ENCODE data around the gene CFAP58. TPM values are rescaled to one million over a fixed set of nuclear protein-coding genes. Genes with fewer than 3 reads are reported as not detected.

Gene CFAP58
- total RNA-seq, 4 donors from 2014 or later: 0.20 to 0.21 TPM; not detected in 2

GRCh38 chr10:104317726-104318299 lies 35.8 kb upstream of the CFAP58 start:
- 79 to 83% methylated on average over 7 of the region's 7 CpGs for WGBS, 2 donors
- Histone ChIP-seq H3K36me3 (peaks cover 0 to 33% (median 29%) of the 10 kb centered on the region in 3 donors), H3K27ac (peak overlapping the region; percentile 21 to 97 (median 60)), H3K4me3 (no peak overlapping the region), H3K27me3 (no peaks in the 10 kb centered on the region), H3K9me3 (no peaks in the 10 kb centered on the region), H3K4me1 (peaks cover 0 to 72% (median 61%) of the 10 kb centered on the region in 4 donors)
- DNase-seq (ENCODE audit: low spot score in 2 of 2): peak in 1 of 2 donors; percentile 1
- TF ChIP-seq POLR2A (IDR thresholded peaks at IDR 0.05): no peak
- no peak for TF ChIP-seq EP300 (IDR thresholded peaks at IDR 0.05)
- TF ChIP-seq CTCF (IDR thresholded peaks at IDR 0.05): no peak

- Histone ChIP-seq H3K27me3 (no peaks in the 10 kb centered on the region), H3K27ac (peak overlapping the region; percentile 39 to 97 (median 70)), H3K4me3 (no peak overlapping the region), H3K36me3 (peaks cover 0 to 28% (median 24%) of the 10 kb centered on the region in 3 donors), H3K9me3 (no peaks in the 10 kb centered on the region), H3K4me1 (peaks cover 0 to 73% (median 66%) of the 10 kb centered on the region in 4 donors)
- peak; percentile 4 to 7 for DNase-seq (ENCODE audit: low spot score in 2 of 2)
- 89 to 98% methylated on average over 5 of the region's 5 CpGs for WGBS, 2 donors
- TF ChIP-seq CTCF (IDR thresholded peaks at IDR 0.05): no peak
- TF ChIP-seq POLR2A (IDR thresholded peaks at IDR 0.05): no peak
- TF ChIP-seq EP300 (IDR thresholded peaks at IDR 0.05): no peak
Measured at GRCh38 chr10:104318326-104318725, 35.3 kb upstream of the CFAP58 start.

DNA sequence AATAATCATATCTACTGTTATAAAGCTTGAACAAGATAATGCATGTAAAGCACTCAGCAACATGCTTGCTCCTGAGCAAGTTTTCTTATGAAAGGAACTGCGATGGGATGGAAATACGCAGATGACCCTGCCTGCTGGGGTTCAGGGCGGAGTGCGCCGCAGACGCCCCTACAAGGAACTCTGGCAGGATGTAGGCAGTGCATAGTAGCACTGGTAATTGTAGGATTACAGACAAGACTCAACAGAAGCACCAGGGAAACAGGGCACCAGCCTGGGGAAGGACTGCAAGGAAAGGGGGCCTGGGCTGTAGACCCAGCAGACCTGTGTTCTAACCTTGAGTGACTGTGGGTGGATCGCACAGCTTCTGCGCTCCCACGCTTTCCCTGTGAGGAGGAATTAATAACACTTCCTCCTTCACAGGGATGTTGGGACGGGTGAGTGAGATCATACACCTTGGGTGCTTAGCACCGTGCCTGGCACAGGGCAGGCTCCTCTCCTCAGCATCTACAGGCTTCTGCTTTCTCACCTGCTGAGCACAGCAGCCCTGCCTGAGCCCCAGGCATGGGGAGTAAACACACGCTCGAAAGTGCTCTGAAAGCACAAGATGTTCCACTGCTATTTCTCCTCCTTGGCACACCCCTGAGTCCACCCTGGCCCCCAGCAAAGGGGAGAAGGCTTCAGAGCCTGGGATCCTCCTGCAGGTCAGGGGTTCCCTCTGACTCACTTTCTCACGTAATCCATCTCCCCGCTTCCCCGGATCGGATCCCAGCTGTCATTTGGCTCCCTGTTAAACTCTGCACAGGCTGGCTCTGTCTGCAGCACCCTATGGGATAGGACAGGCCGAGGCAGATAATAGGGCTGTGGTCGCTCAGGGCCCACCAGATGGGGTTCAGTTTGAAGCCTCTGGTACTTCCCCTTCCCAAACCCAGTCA lies 34.6 kb upstream of the CFAP58 start:
- Histone ChIP-seq H3K36me3 (peaks cover 0 to 21% (median 16%) of the 10 kb centered on the region in 3 donors), H3K4me1 (peaks cover 0 to 80% (median 74%) of the 10 kb centered on the region in 4 donors), H3K4me3 (no peak overlapping the region), H3K27ac (peak overlapping the region; percentile 51 to 97 (median 70)), H3K27me3 (no peaks in the 10 kb centered on the region), H3K9me3 (no peaks in the 10 kb centered on the region)
- TF ChIP-seq CTCF (IDR thresholded peaks at IDR 0.05): no peak
- no peak for TF ChIP-seq POLR2A (IDR thresholded peaks at IDR 0.05)
- TF ChIP-seq EP300 (IDR thresholded peaks at IDR 0.05): peak; percentile 67 to 87
- DNase-seq (ENCODE audit: low spot score in 2 of 2): peak; percentile 43 to 55
- WGBS, 2 donors: 53 to 65% methylated on average over 19 of the region's 19 CpGs

DNA sequence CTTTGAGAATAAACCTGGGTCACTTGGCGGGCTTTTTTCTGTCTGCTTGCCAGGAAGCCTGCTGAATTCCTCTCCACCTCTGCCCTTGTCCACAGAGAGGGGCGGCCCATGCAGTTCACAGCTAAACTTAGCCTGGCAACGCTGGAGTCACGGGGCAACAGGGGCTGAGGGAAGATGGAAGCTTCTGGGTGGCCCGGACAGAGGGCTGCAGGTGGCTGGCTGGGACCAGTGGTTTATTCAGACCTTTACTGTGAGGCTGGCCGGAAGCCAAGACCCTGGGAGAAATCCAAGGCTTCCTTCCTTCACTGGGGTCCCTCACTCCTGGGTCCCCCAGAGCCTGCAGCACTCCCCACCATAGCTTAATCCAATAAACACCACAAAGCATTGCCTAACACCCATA lies 32.4 kb upstream of the CFAP58 start:
- Histone ChIP-seq H3K36me3 (no peaks in the 10 kb centered on the region), H3K9me3 (no peaks in the 10 kb centered on the region), H3K27ac (peak overlapping the region; percentile 23 to 97 (median 69)), H3K4me1 (peaks cover 0 to 100% (median 95%) of the 10 kb centered on the region in 4 donors), H3K4me3 (no peak overlapping the region), H3K27me3 (no peaks in the 10 kb centered on the region)
- DNase-seq (ENCODE audit: low spot score in 2 of 2): peak in 1 of 2 donors; percentile 14
- TF ChIP-seq EP300 (IDR thresholded peaks at IDR 0.05) (no peak), CTCF (IDR thresholded peaks at IDR 0.05) (no peak), POLR2A (IDR thresholded peaks at IDR 0.05) (no peak)
- 33 to 52% methylated on average over 3 to 6 of the region's 6 CpGs for WGBS, 2 donors
